Panc1 (cell line): ENCODE measurements around the gene GIN1. TPM values are rescaled to one million over a fixed set of nuclear protein-coding genes. Genes with fewer than 3 reads are reported as not detected.
A peak's percentile ranks its signal among the peaks of the same experiment; 100 is the strongest.

Source experiments
- ATAC-seq: fragments of 200-7000 bp; cut with Tn5 transposase; 2 replicates; pipeline ENCODE4 v1.9.1; 2020; ENCODE audit warnings: mild to moderate bottlenecking, moderate library complexity
- BruUV-seq: library from RNA; stranded (reverse); fragments of 400-500 nt; replicated peaks from 2 replicates; lab custom pipeline; 2021; lab: Mats Ljungman, UMichigan
- CTCF ChIA-PET: fragments of 300-600 bp; sonication (Branson Sonifier 250); formaldehyde crosslinking; loops from one replicate; lab custom pipeline; 2022; ENCODE audit warnings: antibody characterized with exemption; lab: Charles Lee
- POLR2A ChIA-PET: fragments of 300-600 bp; sonication (Branson Sonifier 250); formaldehyde crosslinking; loops from one replicate; lab custom pipeline; 2022; ENCODE audit warnings: antibody characterized with exemption; lab: Charles Lee
- DNase-seq: peaks from one replicate; pipeline ENCODE4 v3.0.0-alpha.2; 2010; ENCODE audit warnings: low read depth, low spot score
- H3K27ac ChIP-seq: 2 replicates; pipeline ENCODE4 v1.5.1; 2011; ENCODE audit warnings: mild to moderate bottlenecking, low read length, inconsistent platforms
- H3K27me3 ChIP-seq: fragments of 200-500 bp; sonication (Bioruptor generic); 2 replicates; pipeline ENCODE4 v1.6.0; 2014; ENCODE audit warnings: low read length, inconsistent platforms; ENCODE audit not compliant: control insufficient read depth, insufficient read depth
- H3K36me3 ChIP-seq: fragments of 200-500 bp; sonication (Bioruptor generic); 2 replicates; pipeline ENCODE4 v1.5.1; 2014; ENCODE audit warnings: inconsistent platforms, mild to moderate bottlenecking, low read length, moderate library complexity; ENCODE audit not compliant: control insufficient read depth, insufficient read depth
- H3K4me1 ChIP-seq: 2 replicates; pipeline ENCODE4 v1.5.1; 2011; ENCODE audit warnings: inconsistent platforms, mild to moderate bottlenecking, low read length, moderate library complexity; ENCODE audit not compliant: control insufficient read depth, insufficient read depth
- H3K4me3 ChIP-seq, 2 experiments: 2 replicates each; pipeline ENCODE4 v1.5.1; 2011 to 2012; ENCODE audit warnings: low read depth in 2 of 2, low read length in 2 of 2, mild to moderate bottlenecking in 2 of 2, inconsistent platforms in 1 of 2, moderate library complexity in 1 of 2
- H3K9me3 ChIP-seq: fragments of 200-500 bp; sonication (Bioruptor generic); 2 replicates; pipeline ENCODE4 v1.5.1; 2014; ENCODE audit warnings: low read depth, mild to moderate bottlenecking, inconsistent platforms, low read length, moderate library complexity; ENCODE audit not compliant: control insufficient read depth, insufficient read depth
- CTCF ChIP-seq: fragments of 450-650 bp; IDR thresholded peaks from 2 replicates; pipeline ENCODE4 v1.5.1; 2017; ENCODE audit warnings: mild to moderate bottlenecking
- POLR2AphosphoS5 ChIP-seq: IDR thresholded peaks from 2 replicates; pipeline ENCODE4 v1.6.1; 2012; ENCODE audit warnings: mild to moderate bottlenecking, low read depth, low read length, moderate library complexity
- REST ChIP-seq, 2 experiments: IDR thresholded peaks; 2 replicates each; pipeline ENCODE4 v1.6.1; 2011 to 2012; ENCODE audit warnings: low read depth in 2 of 2, control low read depth in 1 of 2, low read length in 1 of 2, mild to moderate bottlenecking in 1 of 2, moderate library complexity in 1 of 2; ENCODE audit not compliant: insufficient read depth in 1 of 2
- SIN3A ChIP-seq: IDR thresholded peaks from 2 replicates; pipeline ENCODE4 v1.6.1; 2012; ENCODE audit warnings: low read depth, mild to moderate bottlenecking, low read length, moderate library complexity, borderline replicate concordance; ENCODE audit not compliant: insufficient read depth
- TCF7L2 ChIP-seq: IDR thresholded peaks from 2 replicates; pipeline ENCODE4 v1.6.1; 2011; ENCODE audit warnings: mild to moderate bottlenecking, low read depth, low read length, inconsistent platforms
- in situ Hi-C: cut with HindIII; loops from 2 replicates; pipeline ENCODE4 v1.10.0; 2016; ENCODE audit warnings: low sequenced_read_pairs, low pct_unique_long_range_greater_than_20kb
- intact Hi-C: fragments of 100-400 bp; cut with micrococcal nuclease; formaldehyde crosslinking; loops from one replicate; pipeline ENCODE4 v1.10.0; 2022; ENCODE audit not compliant: unreplicated experiment
- total RNA-seq: library from RNA; stranded (reverse); gene quantifications from one replicate; pipeline ENCODE4 v1.2.1, GENCODE V29; 2021; ENCODE audit not compliant: unreplicated experiment

The GIN1 gene
- total RNA-seq, 1 experiment from 2014 or later, result 4.5 TPM

DNA sequence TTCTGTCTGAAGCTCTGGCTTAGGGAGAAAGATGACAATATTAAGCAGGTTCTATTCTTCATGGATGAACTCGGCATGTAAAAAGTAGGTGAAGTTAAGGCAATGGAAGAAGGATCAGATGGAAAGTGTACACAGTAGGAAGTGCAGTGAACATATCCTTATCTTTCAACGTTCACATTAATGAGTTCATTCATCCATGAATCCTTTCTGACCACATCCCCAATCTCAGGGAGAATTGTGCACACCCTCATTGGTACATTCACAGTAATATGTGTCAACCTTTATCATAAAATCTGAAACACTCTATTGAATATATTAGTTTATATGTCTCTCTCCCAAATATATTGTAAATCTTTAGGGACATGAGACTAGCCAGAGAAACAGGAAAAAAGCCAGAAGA lies 5.5 kb downstream of the GIN1 start:
- no peak for DNase-seq

DNA sequence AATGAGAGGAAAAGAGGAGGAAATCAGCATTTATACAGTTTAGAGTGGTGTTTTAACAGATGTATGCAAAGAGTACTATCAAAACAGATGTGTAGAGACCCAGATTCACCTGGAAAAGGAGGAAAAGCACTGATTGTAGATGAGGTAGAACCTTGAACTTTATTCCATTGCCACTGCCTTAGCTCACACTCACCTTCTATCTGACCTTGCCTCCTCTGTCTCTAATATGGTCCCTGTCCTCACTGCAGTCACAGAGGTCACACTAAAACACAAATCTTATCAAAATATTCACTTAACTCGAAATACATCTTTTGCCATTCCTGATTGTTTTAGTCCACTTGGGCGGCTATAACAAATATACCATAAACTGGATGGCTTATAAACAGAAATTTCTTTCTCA lies 7.0 kb downstream of the GIN1 start:
- Histone ChIP-seq H3K36me3 (no peaks in the 10 kb centered on the region), H3K4me3 (no peak overlapping the region), H3K27me3 (no peaks in the 10 kb centered on the region), H3K27ac (no peak overlapping the region), H3K4me1 (0 out of 2 replicates have a peak, but pooled peaks cover 3% of the 10 kb centered on the region), H3K9me3 (no peaks in the 10 kb centered on the region)
- DNase-seq, result no peak
- no TSS peak for BruUV-seq
- intact Hi-C loops, result no loop called here
- POLR2A ChIA-PET, result interaction anchor here (0.6 kb wide), 1 partner anchor 1337 kb away, joined by 3 read pairs; no protein-coding TSS in a partner anchor
- TF ChIP-seq REST (IDR thresholded peaks at IDR 0.05; ENCODE audit: insufficient read depth in 1 of 2, low read depth in 2 of 2, low read length in 1 of 2) (no peak), SIN3A (no peak), CTCF (no peak), TCF7L2 (no peak), POLR2AphosphoS5 (no peak)
- CTCF ChIA-PET, result no interaction called here
- in situ Hi-C loops, result no loop called here
- ATAC-seq, result no peak

More for the DNA sequence above, 5.5 kb downstream of the GIN1 start:
- H3K36me3 ChIP-seq, result peaks cover 4% of the 10 kb centered on the region; the same call in 1 of the 2 replicates
- CTCF ChIA-PET, result no interaction called here
- no peaks in the 10 kb centered on the region for H3K27me3 ChIP-seq
- H3K4me3 ChIP-seq, result no peak overlapping the region
- no TSS peak for BruUV-seq
- H3K4me1 ChIP-seq, result peaks cover 8% of the 10 kb centered on the region; the same call in 1 of the 2 replicates
- in situ Hi-C loops (no loop called here), intact Hi-C loops (no loop called here)
- POLR2A ChIA-PET, result no interaction called here
- ATAC-seq, result no peak
- H3K27ac ChIP-seq, result 0 out of 2 replicates have a peak overlapping the region, but pooled peaks have one; percentile 29
- H3K9me3 ChIP-seq, result no peaks in the 10 kb centered on the region
- no peak for TF ChIP-seq POLR2AphosphoS5
- TF ChIP-seq CTCF, result no peak
- TF ChIP-seq REST (IDR thresholded peaks at IDR 0.05; ENCODE audit: insufficient read depth in 1 of 2, low read depth in 2 of 2, low read length in 1 of 2), result no peak
- no peak for TF ChIP-seq TCF7L2
- TF ChIP-seq SIN3A, result no peak
